NCI-H187 treated with DMSO at 0.1 percent for 48 hours (cell line): ENCODE results near the gene ATRIP.
A peak's percentile ranks its signal among the peaks of the same experiment; 100 is the strongest.
"Not testable (repeated sequence)": the region's sequence is repeated elsewhere in the genome, so short reads cannot be mapped to it uniquely, and the experiment has no call there.

ENCODE experiments used
- DNase-seq: peaks from one replicate; lab custom pipeline; 2025; lab: John Stamatoyannopoulos, UW

ATRIP gene

GRCh38 chr3:48437812-48438211 is 8.7 kb upstream of the ATRIP start:
- DNase-seq, result no peak

GRCh38 chr3:48439820-48440589 is 6.5 kb upstream of the ATRIP start, which contains the start of the genes CCDC51 and TMA7:
Gene CCDC51 (minus strand): TSS chr3:48440119. CDS start chr3:48435128, 4,991 bp downstream.
Gene TMA7 (plus strand): TSS chr3:48440257. CDS start chr3:48440297, 40 bp downstream.
- DNase-seq, result peak; percentile 77

GRCh38 chr3:48440590-48440958 is 6.0 kb upstream of the ATRIP start:
- no peak for DNase-seq

- no peak for DNase-seq
Observed at GRCh38 chr3:48441940-48442339, 4.6 kb upstream of the ATRIP start.

GRCh38 chr3:48445277-48445882 is 1.2 kb upstream of the ATRIP start:
- no peak for DNase-seq

- DNase-seq, result no peak
Observed at GRCh38 chr3:48446043-48446424, 503 bp upstream of the ATRIP start.

GRCh38 chr3:48451270-48451669 is 4.7 kb downstream of the ATRIP start:
- peak; percentile 27 for DNase-seq

GRCh38 chr3:48456456-48456855 is 9.9 kb downstream of the ATRIP start:
- DNase-seq, result no peak

GRCh38 chr3:48459331-48459730 is 12.8 kb downstream of the ATRIP start:
- DNase-seq, result no peak

GRCh38 chr3:48459773-48460516 is 13.4 kb downstream of the ATRIP start:
- no peak for DNase-seq

- no peak for DNase-seq
Observed at GRCh38 chr3:48460517-48460902, 14.0 kb downstream of the ATRIP start.

- not testable (repeated sequence) for DNase-seq
Observed at GRCh38 chr3:48461767-48462166, 15.2 kb downstream of the ATRIP start.

GRCh38 chr3:48463703-48464102 is 17.2 kb downstream of the ATRIP start:
- DNase-seq, result no peak

GRCh38 chr3:48464713-48465221 is 18.2 kb downstream of the ATRIP start:
- no peak for DNase-seq

GRCh38 chr3:48465237-48465530 is 18.6 kb downstream of the ATRIP start:
- no peak for DNase-seq

- peak; percentile 11 for DNase-seq
Observed at GRCh38 chr3:48465531-48466378, 19.2 kb downstream of the ATRIP start.

- no peak for DNase-seq
Observed at GRCh38 chr3:48466386-48467109, 20.0 kb downstream of the ATRIP start.

- no peak for DNase-seq
Observed at GRCh38 chr3:48467110-48467454, 20.5 kb downstream of the ATRIP start.

GRCh38 chr3:48467473-48468267 is 21.1 kb downstream of the ATRIP start:
- no peak for DNase-seq

GRCh38 chr3:48468329-48468731 is 21.8 kb downstream of the ATRIP start:
- DNase-seq, result no peak
